SK-N-SH treated with all-trans-retinoic acid at 6 μM for 48 hours (cell line): Measurements from ENCODE around the gene CRABP2.

ENCODE experiments used
- BACH2 ChIP-seq: fragments of 250-450 bp; sonication (Bioruptor Pico); IDR thresholded peaks from 2 replicates; pipeline ENCODE4 v1.9.0; 2021; ENCODE audit warnings: mild to moderate bottlenecking, borderline replicate concordance
- CSDC2 ChIP-seq: fragments of 250-450 bp; sonication (Bioruptor Pico); IDR thresholded peaks from 2 replicates; pipeline ENCODE4 v1.5.0; 2020; ENCODE audit warnings: mild to moderate bottlenecking, moderate library complexity
- CSRNP3 ChIP-seq: fragments of 250-450 bp; sonication (Bioruptor Pico); IDR thresholded peaks from 2 replicates; pipeline ENCODE4 v1.5.1; 2021; ENCODE audit warnings: mild to moderate bottlenecking, moderate library complexity
- PATZ1 ChIP-seq: fragments of 250-450 bp; sonication (Bioruptor Pico); IDR thresholded peaks from 2 replicates; pipeline ENCODE4 v1.8.0; 2020; ENCODE audit warnings: mild to moderate bottlenecking, moderate library complexity, borderline replicate concordance
- RARB ChIP-seq: fragments of 250-450 bp; sonication (Bioruptor Pico); IDR thresholded peaks from 2 replicates; pipeline ENCODE4 v1.8.0; 2021; ENCODE audit warnings: mild to moderate bottlenecking, moderate library complexity
- SNAI2 ChIP-seq: fragments of 250-450 bp; sonication (Bioruptor Pico); IDR thresholded peaks from 2 replicates; pipeline ENCODE4 v1.5.0; 2020; ENCODE audit warnings: mild to moderate bottlenecking, moderate library complexity
- TOX ChIP-seq: fragments of 250-450 bp; sonication (Bioruptor Pico); IDR thresholded peaks from 2 replicates; pipeline ENCODE4 v1.8.0; 2021; ENCODE audit warnings: mild to moderate bottlenecking, moderate library complexity, borderline replicate concordance
- ZFP3 ChIP-seq: fragments of 250-450 bp; sonication (Bioruptor Pico); IDR thresholded peaks from 2 replicates; pipeline ENCODE4 v1.5.0; 2020; ENCODE audit warnings: mild to moderate bottlenecking, moderate library complexity
- ZFP30 ChIP-seq: fragments of 450-650 bp; formaldehyde crosslinking; IDR thresholded peaks from 2 replicates; pipeline ENCODE4 v1.5.0; 2022; ENCODE audit warnings: mild to moderate bottlenecking, moderate library complexity

GRCh38 chr1:156745881-156746280, 40.5 kb upstream of the CRABP2 start:
- TF ChIP-seq RARB (no peak), SNAI2 (CRISPR knock-in tag) (no peak), ZFP30 (CRISPR knock-in tag) (no peak), CSRNP3 (no peak), TOX (no peak), BACH2 (CRISPR knock-in tag) (no peak), ZFP3 (CRISPR knock-in tag) (no peak), PATZ1 (no peak), CSDC2 (CRISPR knock-in tag) (no peak)
